Keratinocyte (primary cell): ENCODE measurements around the gene IWS1. TPM values are rescaled to one million over a fixed set of nuclear protein-coding genes. Genes with fewer than 3 reads are reported as not detected.
"Not testable (repeated sequence)": the region's sequence is repeated elsewhere in the genome, so short reads cannot be mapped to it uniquely, and the experiment has no call there.

Experiments used
- DNase-seq: peaks from one replicate; pipeline ENCODE4 v3.0.0-alpha.2; 2011; ENCODE audit warnings: low read depth, missing footprints, low spot score
- FAIRE-seq: peaks from 2 replicates; lab custom pipeline; 2011; peaks lifted over from hg19 to GRCh38; lab: Jason Lieb, UNC
- H2AFZ ChIP-seq: 2 replicates; pipeline ENCODE4 v1.6.0; 2012; ENCODE audit warnings: low read length, control low read depth, inconsistent platforms; ENCODE audit not compliant: control insufficient read depth
- H3K27ac ChIP-seq: 2 replicates; pipeline ENCODE4 v1.5.1; 2011; ENCODE audit warnings: low read length; ENCODE audit not compliant: control insufficient read depth, insufficient read depth
- H3K27me3 ChIP-seq: 3 replicates; pipeline ENCODE4 v1.6.0; 2011; ENCODE audit warnings: low read length; ENCODE audit not compliant: control insufficient read depth, insufficient read depth; ENCODE audit errors: extremely low read depth
- H3K36me3 ChIP-seq, 2 experiments: 2 replicates in 1 of 2; 3 replicates in 1 of 2; pipeline ENCODE4 v1.5.1; 2011; ENCODE audit warnings: low read length in 2 of 2, mild to moderate bottlenecking in 1 of 2; ENCODE audit not compliant: control insufficient read depth in 2 of 2, insufficient read depth in 2 of 2; ENCODE audit errors: extremely low read depth in 1 of 2
- H3K4me1 ChIP-seq: 3 replicates; pipeline ENCODE4 v1.5.1; 2011; ENCODE audit warnings: low read length; ENCODE audit not compliant: control insufficient read depth, insufficient read depth; ENCODE audit errors: extremely low read depth
- H3K4me2 ChIP-seq: 3 replicates; pipeline ENCODE4 v1.6.0; 2011; ENCODE audit warnings: low read depth, low read length; ENCODE audit not compliant: control insufficient read depth, insufficient read depth; ENCODE audit errors: extremely low read depth
- H3K4me3 ChIP-seq, 3 experiments: fragments of 200-600 bp in 1 of 3; sonication (generic) in 1 of 3; 2 replicates in 2 of 3; 3 replicates in 1 of 3; pipeline ENCODE4 v1.5.1; 2011 to 2016; ENCODE audit warnings: low read length in 3 of 3, mild to moderate bottlenecking in 3 of 3, control low read depth in 2 of 3, inconsistent platforms in 1 of 3, low read depth in 1 of 3, mixed read lengths in 1 of 3, mixed run types in 1 of 3, moderate library complexity in 1 of 3; ENCODE audit not compliant: control insufficient read depth in 2 of 3, insufficient read depth in 2 of 3; ENCODE audit errors: extremely low read depth in 1 of 3
- H3K79me2 ChIP-seq: 2 replicates; pipeline ENCODE4 v1.6.0; 2012; ENCODE audit warnings: low read length; ENCODE audit not compliant: control insufficient read depth, insufficient read depth
- H3K9ac ChIP-seq: 3 replicates; pipeline ENCODE4 v1.6.0; 2011; ENCODE audit warnings: low read length; ENCODE audit not compliant: control insufficient read depth, insufficient read depth; ENCODE audit errors: extremely low read depth
- H3K9me1 ChIP-seq: 3 replicates; pipeline ENCODE4 v1.6.0; 2011; ENCODE audit warnings: low read length; ENCODE audit not compliant: control insufficient read depth, insufficient read depth; ENCODE audit errors: extremely low read depth
- H3K9me3 ChIP-seq: 2 replicates; pipeline ENCODE4 v1.5.1; 2012; ENCODE audit warnings: low read depth, low read length; ENCODE audit not compliant: control insufficient read depth
- H4K20me1 ChIP-seq: 3 replicates; pipeline ENCODE4 v1.6.0; 2011; ENCODE audit warnings: low read length; ENCODE audit not compliant: control insufficient read depth, insufficient read depth; ENCODE audit errors: extremely low read depth
- CTCF ChIP-seq, 3 experiments: IDR thresholded peaks in 1 of 3; conservative IDR thresholded peaks in 1 of 3; optimal IDR thresholded peaks in 1 of 3; 2 replicates in 2 of 3; 3 replicates in 1 of 3; pipeline versions ENCODE3 to v1.5.1; 2011; ENCODE audit warnings: low read length in 3 of 3, mild to moderate bottlenecking in 3 of 3, moderate library complexity in 2 of 3, control low read depth in 1 of 3, inconsistent platforms in 1 of 3; ENCODE audit not compliant: insufficient read depth in 2 of 3; ENCODE audit errors: extremely low read depth in 1 of 3
- EZH2 ChIP-seq: IDR thresholded peaks from one replicate; pipeline ENCODE4 v1.6.1; 2012; ENCODE audit warnings: inconsistent platforms, mild to moderate bottlenecking, low read length, moderate library complexity
- dilution Hi-C: fragments of 300-500 bp; cut with MboI; formaldehyde crosslinking; loops from one replicate; pipeline ENCODE4 v1.7.0; 2020; ENCODE audit warnings: low sequenced_read_pairs; ENCODE audit not compliant: extremely low pct_ligation_motif_present
- polyA plus RNA-seq, 5 experiments: library from polyadenylated mRNA; depleted of rRNA in 3 of 5; stranded (reverse) in 3 of 5; stranded (forward) in 1 of 5; unstranded in 1 of 5; fragments of >200 nt; gene quantifications; 1 replicate in 1 of 5; 2 replicates in 3 of 5; 3 replicates in 1 of 5; pipeline versions ENCODE4 v1.2.1 to v1.2.3, GENCODE V29; 2011 to 2012; ENCODE audit warnings: missing spikeins in 2 of 5, low read depth in 1 of 5, low replicate concordance in 1 of 5

Gene IWS1
- polyA plus RNA-seq, 1 donor (not counting 4 experiments of a cell fraction or from before 2014, with no cell fraction given): 52.0 TPM

GRCh38 chr2:127545796-127546195, 19.5 kb upstream of the IWS1 start:
- H2AFZ ChIP-seq: no peak overlapping the region
- no peak for TF ChIP-seq EZH2
- no peak for TF ChIP-seq CTCF (optimal IDR thresholded peaks at IDR 0.05 in 1 of 3, IDR thresholded peaks at IDR 0.05 in 1 of 3, conservative IDR thresholded peaks at IDR 0.05 in 1 of 3; ENCODE audit: extremely low read depth in 1 of 3, insufficient read depth in 2 of 3, low read length in 3 of 3)
- no peak overlapping the region for H3K4me2 ChIP-seq
- no peaks in the 10 kb centered on the region for H3K4me1 ChIP-seq
- H3K27me3 ChIP-seq: peaks cover 25% of the 10 kb centered on the region
- no peaks in the 10 kb centered on the region for H3K79me2 ChIP-seq
- no peaks in the 10 kb centered on the region for H3K9me3 ChIP-seq
- no peak overlapping the region for H3K9ac ChIP-seq
- no peaks in the 10 kb centered on the region for H3K36me3 ChIP-seq
- H3K4me3 ChIP-seq: no peak overlapping the region
- dilution Hi-C loops: no loop called here
- no peak overlapping the region for H3K27ac ChIP-seq
- FAIRE-seq: no peak
- H3K9me1 ChIP-seq: no peaks in the 10 kb centered on the region
- no peak for DNase-seq
- no peaks in the 10 kb centered on the region for H4K20me1 ChIP-seq

- no peak overlapping the region for H3K4me2 ChIP-seq
- no peaks in the 10 kb centered on the region for H3K79me2 ChIP-seq
- no peak for TF ChIP-seq CTCF (optimal IDR thresholded peaks at IDR 0.05 in 1 of 3, IDR thresholded peaks at IDR 0.05 in 1 of 3, conservative IDR thresholded peaks at IDR 0.05 in 1 of 3; ENCODE audit: extremely low read depth in 1 of 3, insufficient read depth in 2 of 3, low read length in 3 of 3)
- TF ChIP-seq EZH2: no peak
- FAIRE-seq: no peak
- H4K20me1 ChIP-seq: no peaks in the 10 kb centered on the region
- H3K4me3 ChIP-seq: no peak overlapping the region
- no peak overlapping the region for H2AFZ ChIP-seq
- H3K9ac ChIP-seq: no peak overlapping the region
- H3K27me3 ChIP-seq: peaks cover 24% of the 10 kb centered on the region
- DNase-seq: no peak
- dilution Hi-C loops: no loop called here
- no peaks in the 10 kb centered on the region for H3K9me3 ChIP-seq
- H3K27ac ChIP-seq: no peak overlapping the region
- H3K36me3 ChIP-seq: no peaks in the 10 kb centered on the region
- no peaks in the 10 kb centered on the region for H3K9me1 ChIP-seq
- no peaks in the 10 kb centered on the region for H3K4me1 ChIP-seq
Measured at GRCh38 chr2:127545189-127545588, 18.9 kb upstream of the IWS1 start.

GRCh38 chr2:127543013-127543501, 16.8 kb upstream of the IWS1 start:
- dilution Hi-C loops, H3K4me3 ChIP-seq, H3K4me1 ChIP-seq, H3K9me3 ChIP-seq, H3K9ac ChIP-seq, FAIRE-seq, H3K27ac ChIP-seq, DNase-seq, H3K79me2 ChIP-seq, H3K4me2 ChIP-seq, H3K9me1 ChIP-seq, H3K36me3 ChIP-seq, H2AFZ ChIP-seq, H4K20me1 ChIP-seq: not testable (repeated sequence)
- peaks cover 15% of the 10 kb centered on the region for H3K27me3 ChIP-seq
